GM18508 (cell line): ENCODE results near the gene B4GALT7.

Experiments
- ATAC-seq: cut with Tn5 transposase; IDR thresholded peaks from one replicate; pipeline ENCODE4 v1.9.1; 2021; ENCODE audit warnings: moderate number of reproducible peaks; ENCODE audit not compliant: insufficient read depth, unreplicated experiment

Gene B4GALT7

DNA sequence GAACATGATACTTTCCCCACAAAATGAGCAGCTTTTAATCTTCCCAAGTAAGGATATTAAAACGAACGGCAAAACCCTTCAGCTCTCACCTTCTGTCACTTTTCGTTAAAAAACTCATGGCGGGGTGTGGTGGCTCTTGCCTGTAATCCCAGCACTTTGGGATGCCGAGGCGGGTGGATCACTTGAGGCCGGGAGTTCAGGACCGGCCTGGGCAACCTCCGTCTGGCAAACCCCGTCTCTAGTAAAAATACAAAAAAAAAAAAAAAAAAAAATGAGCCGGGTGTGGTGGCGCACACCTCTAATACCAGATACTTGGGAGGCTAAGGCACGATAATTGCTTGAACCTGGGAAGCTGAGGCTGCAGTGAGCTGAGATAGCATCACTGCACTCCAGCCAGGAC, 7.0 kb upstream of the B4GALT7 start:
- ATAC-seq: no peak

DNA sequence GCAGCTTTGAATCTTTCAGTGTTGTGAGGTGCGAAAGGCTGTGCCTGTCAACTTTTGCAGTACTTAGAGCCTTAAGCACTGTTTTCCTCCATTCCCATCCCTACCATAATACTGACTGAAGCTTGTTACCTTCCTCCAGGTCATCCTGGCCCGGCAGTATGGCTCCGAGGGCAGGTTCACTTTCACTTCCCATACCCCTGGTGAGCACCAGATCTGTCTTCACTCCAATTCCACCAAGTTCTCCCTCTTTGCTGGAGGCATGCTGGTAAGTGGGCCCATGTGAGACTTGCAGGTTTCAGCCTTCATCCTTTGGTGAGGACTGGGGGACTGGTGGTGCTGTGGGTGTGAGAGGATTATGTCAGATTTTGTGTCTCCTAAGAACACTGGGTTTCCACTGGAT, 6.4 kb upstream of the B4GALT7 start:
- no peak for ATAC-seq

DNA sequence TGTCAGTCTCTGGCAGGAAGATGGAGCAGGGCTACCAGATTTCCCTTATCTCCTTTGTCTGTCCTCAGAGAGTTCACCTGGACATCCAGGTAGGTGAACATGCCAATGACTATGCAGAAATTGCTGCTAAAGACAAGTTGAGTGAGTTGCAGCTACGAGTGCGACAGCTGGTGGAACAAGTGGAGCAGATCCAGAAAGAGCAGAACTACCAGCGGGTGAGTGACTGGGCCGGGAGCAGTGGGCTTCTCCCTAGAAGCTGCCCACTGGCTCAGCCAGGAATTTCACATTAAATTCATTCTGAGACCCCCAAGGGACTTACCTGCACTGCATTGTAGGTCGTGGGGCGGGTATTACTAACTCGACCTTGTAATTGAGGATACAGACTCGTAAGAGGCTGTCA, 5.9 kb upstream of the B4GALT7 start:
- ATAC-seq: no peak

DNA sequence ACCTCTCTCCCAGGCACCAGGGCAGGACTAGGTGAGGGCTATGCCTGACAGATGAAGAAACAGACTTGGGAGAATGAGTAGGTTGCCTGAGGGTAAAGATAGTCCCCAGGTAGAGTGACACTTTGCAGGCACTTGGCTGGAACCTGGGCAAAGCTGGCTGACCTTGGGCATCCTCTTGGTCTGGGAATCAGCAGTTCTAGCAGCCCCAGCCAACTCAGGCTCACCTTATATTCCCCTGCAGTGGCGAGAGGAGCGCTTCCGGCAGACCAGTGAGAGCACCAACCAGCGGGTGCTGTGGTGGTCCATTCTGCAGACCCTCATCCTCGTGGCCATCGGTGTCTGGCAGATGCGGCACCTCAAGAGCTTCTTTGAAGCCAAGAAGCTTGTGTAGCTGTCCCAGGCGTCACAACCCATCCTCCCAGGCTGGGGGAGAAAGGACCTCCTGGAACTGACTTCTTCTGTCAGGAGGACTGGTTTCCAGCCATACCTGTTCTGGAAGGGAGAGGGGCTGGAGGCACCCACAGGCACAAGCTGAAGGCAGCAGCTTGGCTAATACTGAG, 4.8 kb upstream of the B4GALT7 start:
- no peak for ATAC-seq

DNA sequence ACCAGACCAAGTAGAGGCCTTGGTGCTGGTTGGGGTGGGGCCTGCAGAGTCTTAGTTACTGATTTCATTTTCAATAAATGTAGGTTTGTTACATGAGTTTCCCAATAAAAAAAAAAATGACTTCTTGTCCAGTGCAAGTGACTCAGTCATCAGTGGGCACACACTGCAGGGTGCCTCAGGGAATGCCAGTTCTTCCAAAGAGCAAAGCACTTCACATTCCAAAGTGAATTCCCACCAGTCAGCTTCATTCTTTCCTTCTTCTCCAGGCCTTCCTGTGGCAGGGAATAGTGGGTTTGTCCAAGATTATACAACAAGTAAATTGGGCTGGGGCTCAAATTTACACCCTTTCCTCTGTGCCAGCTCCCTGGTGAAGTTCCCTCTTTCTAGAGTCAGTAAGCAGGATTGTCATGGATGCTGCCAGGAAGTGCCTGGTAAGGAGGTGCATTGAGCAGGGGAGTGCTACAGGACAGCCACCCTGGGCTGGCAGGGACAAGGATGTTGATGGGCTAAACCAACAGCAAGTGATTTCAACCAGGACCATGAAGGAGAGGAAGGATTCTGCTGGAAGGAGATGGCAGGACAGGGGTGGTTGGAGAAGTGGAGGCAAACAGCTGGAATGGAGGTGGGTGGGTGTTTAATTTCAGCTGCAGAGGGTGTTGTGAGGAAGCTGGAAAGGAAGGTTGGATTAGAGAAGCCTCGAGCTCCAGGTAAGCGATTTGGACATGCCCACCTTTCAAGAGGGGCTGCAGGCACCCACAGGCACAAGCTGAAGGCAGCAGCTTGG, 3.7 kb upstream of the B4GALT7 start:
- no peak for ATAC-seq

DNA sequence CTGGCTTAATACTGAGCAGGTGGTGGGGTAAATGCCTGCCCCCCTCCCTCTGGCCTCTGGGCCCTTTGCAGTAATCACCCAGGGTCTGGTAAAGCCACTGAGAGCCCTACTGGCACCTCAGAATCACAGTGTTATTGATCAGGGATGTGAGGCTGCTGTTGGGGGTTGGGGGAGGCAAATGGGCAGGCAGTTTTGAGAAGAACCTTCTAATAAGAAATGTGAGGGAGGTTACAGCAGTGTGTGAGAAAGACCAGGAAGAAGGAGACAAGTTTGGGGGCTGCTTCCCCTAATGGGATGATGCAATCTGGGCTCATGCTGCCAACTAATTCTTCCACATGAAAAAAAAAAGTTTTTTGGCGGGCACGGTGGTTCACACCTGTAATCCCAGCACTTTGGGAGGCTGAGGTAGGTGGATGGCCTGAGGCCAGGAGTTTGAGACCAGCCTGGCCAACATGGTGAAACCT, 3.1 kb upstream of the B4GALT7 start:
- ATAC-seq: no peak

DNA sequence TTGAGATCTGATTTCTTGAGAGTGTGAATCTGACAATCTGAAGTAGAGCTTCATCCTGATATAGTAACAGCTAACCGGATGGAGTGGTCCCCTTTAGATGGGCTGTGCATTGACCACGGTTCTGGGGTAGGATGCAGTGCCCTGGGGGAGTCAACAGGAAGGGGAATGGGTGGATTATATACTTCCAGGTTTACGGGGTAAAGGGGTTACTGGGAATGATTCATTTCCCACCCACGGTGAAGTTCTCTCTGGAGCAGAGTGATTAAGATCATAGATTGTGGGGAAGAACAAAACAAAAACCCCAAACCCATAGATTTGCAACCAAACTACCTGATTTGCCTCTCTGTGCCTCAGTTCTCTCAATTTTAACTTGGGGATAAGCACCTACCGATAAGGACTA, 1.5 kb upstream of the B4GALT7 start:
- ATAC-seq: no peak

DNA sequence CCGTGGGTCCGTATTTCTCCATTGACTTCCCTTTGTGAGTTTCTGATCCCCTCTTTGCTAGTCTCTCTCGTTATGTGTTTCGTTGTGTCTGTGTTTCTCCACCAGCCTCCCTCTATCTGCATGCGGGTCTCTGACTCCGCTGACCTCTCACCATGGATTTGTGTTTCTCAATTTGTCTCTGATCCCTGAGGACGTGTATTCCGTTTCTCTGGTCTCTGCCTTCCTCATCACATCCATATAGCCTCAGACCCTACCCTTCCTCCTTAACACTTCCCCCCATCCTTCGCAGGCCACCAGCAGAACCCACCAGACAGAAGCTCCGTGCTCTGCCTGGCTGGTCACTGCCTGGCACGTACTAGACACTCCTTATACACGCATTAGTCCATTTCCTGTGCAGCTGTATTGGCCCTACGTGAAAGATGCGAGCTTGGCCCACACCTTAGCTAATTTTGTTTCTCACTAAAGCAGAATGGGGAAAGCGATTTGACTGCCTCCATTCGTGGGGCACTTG, 631 bp downstream of the B4GALT7 start:
- no peak for ATAC-seq

DNA sequence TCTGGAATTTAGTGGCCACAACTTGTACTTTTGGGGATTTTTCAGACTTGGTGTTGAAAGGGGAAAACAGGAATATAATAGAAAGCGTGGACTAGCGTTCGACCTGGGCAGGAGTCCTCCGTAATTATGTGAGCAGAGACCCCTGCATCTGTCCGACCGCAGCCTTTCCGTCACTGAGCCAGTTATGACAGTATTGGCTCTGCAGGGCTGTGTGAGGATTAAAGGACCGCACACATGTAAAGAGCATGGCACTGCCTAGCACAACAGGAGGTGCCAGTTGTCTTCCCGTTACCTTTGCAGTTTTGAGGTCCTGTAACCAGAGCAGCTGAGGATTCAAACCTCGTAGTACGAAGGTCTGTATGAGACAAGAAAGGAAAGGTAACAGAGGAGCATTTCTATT, 1.2 kb downstream of the B4GALT7 start:
- no peak for ATAC-seq

DNA sequence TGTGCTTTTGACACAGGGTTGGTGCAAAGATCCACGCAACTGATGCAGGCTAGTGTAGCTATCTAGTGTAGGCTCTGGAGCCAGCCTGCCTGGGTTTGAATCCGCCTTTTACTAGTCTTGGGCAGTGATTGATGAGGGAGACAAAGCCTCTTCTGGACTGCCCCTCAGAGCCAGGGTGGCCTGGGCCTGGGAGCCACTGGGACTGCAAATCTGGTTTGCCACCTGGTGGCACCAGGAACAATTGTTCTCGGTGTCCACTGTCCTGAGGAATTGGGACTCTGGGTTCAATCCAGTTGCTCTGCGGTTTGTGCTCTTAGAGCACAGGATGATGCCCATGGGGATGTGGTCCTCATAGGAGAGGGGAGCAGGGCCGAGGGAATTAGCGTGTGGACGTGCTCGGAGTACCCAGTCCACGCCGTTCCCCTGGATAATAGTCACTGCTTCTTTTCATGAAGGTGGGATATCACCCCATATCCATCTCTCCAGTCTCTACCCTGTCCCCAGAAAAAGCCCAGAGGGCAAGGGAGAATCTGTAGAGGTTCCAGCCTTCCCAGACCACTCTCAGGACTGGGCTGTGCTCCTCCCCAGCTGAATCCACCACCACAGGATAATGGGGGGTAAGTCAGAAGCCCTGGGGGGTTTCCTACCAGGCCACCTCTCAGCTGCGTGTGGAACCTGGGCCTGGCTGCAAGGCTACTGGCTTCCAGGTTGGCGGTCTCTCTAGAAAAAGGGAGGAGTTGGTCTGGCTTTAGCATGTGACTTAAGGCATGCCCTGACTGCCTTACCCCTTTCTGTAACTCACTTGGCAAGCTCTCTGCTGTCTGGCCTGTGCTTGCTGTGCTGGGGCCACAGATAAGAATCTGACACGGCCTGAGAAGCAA, 1.9 kb downstream of the B4GALT7 start:
- no peak for ATAC-seq

DNA sequence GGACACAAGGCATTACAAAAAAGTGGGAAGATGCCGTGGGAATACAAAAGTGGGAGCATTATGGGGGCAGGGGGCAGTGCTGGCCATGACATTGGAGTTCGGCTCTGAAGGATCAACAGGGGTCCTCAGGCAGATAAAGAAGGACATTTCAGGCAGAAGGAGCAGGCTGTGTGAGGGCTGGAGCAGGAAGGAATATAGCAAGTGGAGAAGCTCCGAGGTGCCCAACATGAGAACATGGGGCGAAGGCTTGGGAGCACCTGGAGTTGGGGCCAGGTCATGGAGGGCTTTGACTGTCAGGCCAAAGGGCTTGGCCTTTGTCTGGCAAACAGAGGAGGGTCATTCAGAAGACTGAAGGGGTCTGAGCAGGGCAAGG, 2.5 kb downstream of the B4GALT7 start:
- no peak for ATAC-seq

DNA sequence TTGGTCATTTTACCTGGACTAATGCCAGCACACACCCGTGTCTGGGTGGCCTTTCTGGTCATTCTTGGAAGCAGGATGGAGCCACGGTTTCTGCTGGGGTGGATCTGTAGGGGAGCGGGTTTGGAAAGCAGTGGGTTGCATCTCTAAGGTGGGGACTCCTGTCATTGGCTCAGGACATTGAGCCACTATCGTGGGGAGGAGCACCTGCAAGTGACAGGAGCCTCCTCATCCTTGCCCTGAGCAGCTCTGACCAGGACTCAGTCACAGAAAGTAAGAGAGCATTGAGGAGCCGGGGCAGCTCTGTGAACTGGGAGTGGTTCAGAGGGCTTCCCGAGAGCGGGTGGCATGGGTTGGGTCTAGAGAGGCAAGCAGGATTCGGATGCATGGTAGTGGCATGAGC, 3.7 kb downstream of the B4GALT7 start:
- no peak for ATAC-seq

DNA sequence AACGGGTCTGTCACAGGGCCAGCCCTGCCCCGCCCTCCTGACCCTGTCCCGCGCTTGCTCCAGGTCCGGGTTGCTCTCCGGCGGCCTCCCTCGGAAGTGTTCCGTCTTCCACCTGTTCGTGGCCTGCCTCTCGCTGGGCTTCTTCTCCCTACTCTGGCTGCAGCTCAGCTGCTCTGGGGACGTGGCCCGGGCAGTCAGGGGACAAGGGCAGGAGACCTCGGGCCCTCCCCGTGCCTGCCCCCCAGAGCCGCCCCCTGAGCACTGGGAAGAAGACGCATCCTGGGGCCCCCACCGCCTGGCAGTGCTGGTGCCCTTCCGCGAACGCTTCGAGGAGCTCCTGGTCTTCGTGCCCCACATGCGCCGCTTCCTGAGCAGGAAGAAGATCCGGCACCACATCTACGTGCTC, 4.2 kb downstream of the B4GALT7 start:
- ATAC-seq: no peak

DNA sequence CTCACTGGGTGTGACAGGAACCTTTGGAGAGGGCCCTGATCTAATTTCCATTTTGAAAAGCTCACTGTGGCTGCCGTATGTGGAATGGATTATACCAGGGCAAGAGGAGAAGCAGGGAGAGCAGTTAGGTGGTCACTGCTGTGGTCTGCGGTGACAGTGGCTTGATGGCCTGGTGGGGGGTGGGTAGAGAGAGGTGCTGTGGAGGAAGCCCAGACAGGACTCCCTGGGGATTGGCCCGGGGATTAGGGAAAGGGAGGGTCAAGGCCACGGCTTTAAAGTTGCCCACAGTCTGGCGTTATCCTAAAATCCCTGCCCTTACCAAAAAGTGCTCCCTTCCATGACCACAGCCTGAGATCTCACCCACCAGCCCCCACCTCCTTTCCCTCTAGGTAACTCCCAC, 4.7 kb downstream of the B4GALT7 start:
- ATAC-seq: no peak

DNA sequence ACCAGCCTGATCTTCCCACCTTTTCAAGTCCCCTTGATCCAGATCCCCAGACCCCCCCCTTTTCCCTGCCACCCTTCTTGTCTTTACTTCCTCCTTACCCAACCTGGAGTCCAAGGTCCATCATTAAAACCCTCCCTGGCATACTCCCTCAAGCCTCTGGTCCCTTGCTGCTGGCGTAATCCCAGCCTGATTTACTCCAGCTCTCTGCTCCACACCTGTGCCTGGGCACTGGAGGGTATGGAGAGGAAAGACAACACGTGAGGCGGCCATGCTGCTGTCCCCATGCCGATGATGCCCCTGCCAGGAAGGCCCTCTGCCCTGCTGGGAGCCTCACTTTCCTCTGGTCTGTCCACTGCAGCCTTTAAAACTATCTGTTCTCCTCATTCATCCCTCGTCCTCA, 5.1 kb downstream of the B4GALT7 start:
- no peak for ATAC-seq

DNA sequence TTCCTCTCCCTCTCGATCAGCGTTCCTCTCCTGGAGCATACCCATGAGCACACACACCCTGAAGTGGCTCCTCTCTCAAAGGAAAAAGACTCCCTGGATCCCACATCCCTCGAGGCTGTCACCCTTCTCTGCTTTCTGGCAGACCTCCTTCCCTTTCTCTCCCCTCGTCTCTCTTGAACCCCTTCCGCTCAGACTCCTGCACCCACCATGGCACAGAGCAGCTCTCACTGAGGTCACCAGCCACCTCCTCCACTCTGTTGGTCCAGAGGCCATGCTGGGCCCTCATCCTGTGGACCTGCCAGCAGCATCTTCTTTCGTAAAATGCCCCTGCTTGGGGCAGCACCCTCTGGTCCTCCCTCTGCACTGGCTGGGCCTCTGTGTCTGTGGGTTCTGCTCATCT, 5.7 kb downstream of the B4GALT7 start:
- no peak for ATAC-seq

DNA sequence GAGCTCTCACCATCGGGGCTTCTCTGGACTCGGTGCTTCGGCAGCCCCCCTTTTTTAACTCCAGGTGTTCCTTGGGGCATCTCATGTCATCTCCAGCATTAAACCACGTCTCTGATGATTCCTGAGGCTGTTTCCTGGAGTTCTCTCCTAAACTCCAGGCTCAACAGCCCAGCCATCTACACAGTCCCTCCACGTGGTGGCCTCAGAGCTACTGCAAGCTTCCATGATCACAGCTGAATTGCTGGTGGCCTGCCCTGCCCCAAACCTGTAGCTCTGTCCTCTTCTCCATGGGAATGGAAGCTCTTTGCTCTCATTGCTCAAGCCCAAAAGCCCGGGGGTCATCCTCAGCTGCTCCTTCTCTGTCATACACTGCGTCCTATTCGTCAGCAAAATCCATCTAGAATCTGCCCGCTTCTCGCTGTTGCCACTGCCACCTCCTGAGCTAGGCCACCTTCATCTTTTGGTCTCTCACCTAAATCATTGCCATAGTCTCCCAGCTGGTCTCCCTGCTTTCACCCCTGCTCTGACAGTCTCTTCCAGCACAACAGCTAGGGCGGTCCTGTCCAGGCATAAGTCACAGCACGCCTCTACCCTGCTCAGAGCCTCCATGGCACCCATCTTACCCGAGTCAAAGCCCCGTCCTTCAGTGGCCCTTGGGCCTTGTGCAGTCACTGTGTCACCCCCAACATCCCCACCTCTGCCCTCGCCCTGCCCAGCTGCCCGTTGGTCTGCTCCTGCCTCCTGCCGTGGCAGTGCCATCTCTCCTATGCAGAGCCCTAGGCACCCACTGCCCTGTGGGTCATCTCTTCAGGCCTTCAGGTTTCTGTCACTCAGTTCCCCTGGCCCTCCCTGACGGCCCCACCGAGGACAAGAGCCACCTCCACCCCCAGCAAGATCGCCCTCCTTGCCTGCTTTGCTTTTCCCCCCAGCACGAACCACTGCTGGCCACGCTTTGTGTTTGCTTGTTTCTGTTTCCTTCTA, 6.4 kb downstream of the B4GALT7 start:
- ATAC-seq: no peak

DNA sequence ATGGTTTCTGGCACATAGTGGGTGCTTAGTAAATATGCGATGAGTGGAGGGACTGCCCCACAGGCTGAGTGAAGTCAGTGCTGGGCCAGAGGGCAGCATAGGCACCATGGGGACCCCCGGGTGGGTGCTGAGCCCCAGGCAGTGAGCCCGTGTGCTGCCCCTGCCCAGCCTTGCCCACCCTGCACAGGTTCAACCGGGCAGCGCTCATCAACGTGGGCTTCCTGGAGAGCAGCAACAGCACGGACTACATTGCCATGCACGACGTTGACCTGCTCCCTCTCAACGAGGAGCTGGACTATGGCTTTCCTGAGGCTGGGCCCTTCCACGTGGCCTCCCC, 7.2 kb downstream of the B4GALT7 start:
- ATAC-seq: no peak

DNA sequence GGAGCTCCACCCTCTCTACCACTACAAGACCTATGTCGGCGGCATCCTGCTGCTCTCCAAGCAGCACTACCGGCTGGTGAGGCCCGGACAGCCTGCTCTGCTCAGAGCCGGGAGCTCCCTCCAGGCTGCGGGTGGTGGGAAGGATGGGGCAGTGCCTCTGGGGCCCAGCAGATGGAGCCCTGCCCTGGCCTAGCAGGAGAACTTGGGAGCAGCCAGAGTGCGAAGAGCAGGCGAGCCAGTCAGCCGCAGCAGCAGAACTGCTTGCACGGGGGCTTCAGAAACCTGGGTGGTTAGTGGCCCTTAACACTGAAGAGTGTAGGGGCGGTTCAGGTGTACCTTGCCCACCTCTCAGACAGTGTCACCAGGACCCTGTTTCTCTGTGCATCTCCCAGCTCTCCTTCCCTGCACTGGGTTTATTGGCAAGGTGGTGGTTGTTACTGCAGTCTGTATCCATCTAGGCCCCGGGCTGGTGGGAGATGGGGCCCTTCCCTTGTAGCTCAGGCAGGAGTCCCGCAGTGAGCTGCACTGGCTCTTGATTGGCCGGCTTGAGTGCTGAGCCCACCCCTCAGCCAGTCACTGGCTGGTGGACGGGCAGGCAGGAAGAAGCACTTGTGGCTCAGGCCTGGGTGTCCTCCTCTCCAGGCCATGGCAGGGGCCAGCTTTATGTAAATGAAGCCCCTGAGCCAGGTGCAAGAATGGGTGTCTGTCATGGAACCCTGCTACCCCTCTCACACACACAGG, 7.7 kb downstream of the B4GALT7 start:
- ATAC-seq: no peak
